NB4 (cell line): Measurements from ENCODE around the gene MYO1A.

Experiments
- DNase-seq: peaks from one replicate; pipeline ENCODE4 v3.0.0; 2010; ENCODE audit warnings: low read depth
- H3K4me3 ChIP-seq: one replicate; pipeline ENCODE4 v1.5.1; 2011; ENCODE audit warnings: mild to moderate bottlenecking, low read depth, low read length, moderate library complexity
- MYC ChIP-seq: IDR thresholded peaks from 2 replicates; pipeline ENCODE4 v1.6.1; 2011; ENCODE audit warnings: low read depth, low read length
- POLR2A ChIP-seq: IDR thresholded peaks from 2 replicates; pipeline ENCODE4 v1.6.1; 2011; ENCODE audit warnings: mild to moderate bottlenecking; ENCODE audit not compliant: insufficient read length; ENCODE audit errors: extremely low read depth
- TF ChIP-seq, protein P1 (sequence below): IDR thresholded peaks from one replicate; pipeline ENCODE4 v1.5.1; 2012; ENCODE audit warnings: low read depth, low read length
- TF ChIP-seq, protein P2 (sequence below): IDR thresholded peaks from 2 replicates; pipeline ENCODE4 v1.6.1; 2011; ENCODE audit warnings: low read depth, low read length

Gene MYO1A

GRCh38 chr12:57095440-57095839 lies 45.5 kb upstream of the MYO1A start:
- no peak for DNase-seq
- TF ChIP-seq, protein P1, sequence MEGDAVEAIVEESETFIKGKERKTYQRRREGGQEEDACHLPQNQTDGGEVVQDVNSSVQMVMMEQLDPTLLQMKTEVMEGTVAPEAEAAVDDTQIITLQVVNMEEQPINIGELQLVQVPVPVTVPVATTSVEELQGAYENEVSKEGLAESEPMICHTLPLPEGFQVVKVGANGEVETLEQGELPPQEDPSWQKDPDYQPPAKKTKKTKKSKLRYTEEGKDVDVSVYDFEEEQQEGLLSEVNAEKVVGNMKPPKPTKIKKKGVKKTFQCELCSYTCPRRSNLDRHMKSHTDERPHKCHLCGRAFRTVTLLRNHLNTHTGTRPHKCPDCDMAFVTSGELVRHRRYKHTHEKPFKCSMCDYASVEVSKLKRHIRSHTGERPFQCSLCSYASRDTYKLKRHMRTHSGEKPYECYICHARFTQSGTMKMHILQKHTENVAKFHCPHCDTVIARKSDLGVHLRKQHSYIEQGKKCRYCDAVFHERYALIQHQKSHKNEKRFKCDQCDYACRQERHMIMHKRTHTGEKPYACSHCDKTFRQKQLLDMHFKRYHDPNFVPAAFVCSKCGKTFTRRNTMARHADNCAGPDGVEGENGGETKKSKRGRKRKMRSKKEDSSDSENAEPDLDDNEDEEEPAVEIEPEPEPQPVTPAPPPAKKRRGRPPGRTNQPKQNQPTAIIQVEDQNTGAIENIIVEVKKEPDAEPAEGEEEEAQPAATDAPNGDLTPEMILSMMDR = no peak
- TF ChIP-seq, protein P2, sequence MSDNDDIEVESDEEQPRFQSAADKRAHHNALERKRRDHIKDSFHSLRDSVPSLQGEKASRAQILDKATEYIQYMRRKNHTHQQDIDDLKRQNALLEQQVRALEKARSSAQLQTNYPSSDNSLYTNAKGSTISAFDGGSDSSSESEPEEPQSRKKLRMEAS = no peak
- TF ChIP-seq MYC (no peak), POLR2A (no peak)
- no peak overlapping the region for H3K4me3 ChIP-seq

DNA sequence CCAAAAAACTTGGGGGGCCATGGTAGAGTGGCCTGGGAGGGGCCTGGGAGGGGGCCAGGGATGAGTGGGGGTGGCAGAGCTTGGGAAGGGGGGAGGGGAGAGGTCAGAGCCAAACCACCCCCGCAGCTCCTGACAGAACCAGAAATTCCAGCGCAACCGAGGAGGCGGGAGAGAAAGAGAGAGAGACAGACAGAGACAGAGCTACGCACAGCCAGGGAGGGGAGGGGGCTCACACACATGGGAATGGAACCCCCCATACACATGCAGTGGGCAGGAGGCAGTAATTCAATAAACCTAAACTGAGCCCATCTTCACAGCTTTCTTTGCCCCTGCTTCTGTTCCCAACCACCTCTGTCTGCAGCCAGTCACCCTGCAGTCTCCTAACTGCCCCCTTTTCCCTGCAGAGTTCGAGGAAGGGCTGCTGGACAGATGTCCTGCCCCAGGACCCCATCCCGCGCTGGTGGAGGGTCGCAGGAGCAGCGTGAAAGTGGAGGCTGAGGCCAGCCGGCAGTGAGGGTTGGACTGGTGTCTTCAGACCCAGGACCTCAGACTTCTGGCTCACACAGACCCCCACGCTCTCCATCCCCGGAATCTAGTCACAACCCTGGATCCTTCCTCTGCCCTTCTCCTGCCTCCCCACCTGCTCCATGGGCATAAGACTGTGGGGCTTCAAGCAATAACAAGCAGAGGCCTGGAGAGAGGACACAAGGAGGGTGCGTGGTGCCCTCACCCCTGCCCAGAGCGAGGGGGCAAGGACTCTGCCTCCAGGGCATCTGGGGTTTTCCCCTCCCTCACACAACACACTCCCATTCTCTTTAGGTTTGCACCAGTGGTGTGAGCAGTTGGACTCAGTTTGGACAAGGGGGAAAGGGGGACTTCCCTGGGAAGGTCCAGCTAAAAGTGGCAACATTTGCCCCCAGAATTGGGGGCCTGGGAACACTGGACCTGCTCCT lies 44.6 kb upstream of the MYO1A start:
- no peak for DNase-seq
- TF ChIP-seq, protein P2 = no peak
- no peak for TF ChIP-seq POLR2A
- TF ChIP-seq, protein P1 = no peak
- TF ChIP-seq MYC = no peak

GRCh38 chr12:57093415-57094207 lies 43.7 kb upstream of the MYO1A start:
- TF ChIP-seq, protein P2 = no peak
- TF ChIP-seq, protein P1 = peak; percentile 75
- no peak for TF ChIP-seq MYC
- TF ChIP-seq POLR2A = no peak
- no peak overlapping the region for H3K4me3 ChIP-seq
- peak; percentile 77 for DNase-seq

More for the DNA sequence above, 44.6 kb upstream of the MYO1A start:
- no peak overlapping the region for H3K4me3 ChIP-seq

GRCh38 chr12:57092876-57093414 lies 43.0 kb upstream of the MYO1A start:
- no peak for DNase-seq
- TF ChIP-seq, protein P2 = no peak
- no peak for TF ChIP-seq POLR2A
- TF ChIP-seq, protein P1 = no peak
- no peak for TF ChIP-seq MYC
- no peak overlapping the region for H3K4me3 ChIP-seq

DNA sequence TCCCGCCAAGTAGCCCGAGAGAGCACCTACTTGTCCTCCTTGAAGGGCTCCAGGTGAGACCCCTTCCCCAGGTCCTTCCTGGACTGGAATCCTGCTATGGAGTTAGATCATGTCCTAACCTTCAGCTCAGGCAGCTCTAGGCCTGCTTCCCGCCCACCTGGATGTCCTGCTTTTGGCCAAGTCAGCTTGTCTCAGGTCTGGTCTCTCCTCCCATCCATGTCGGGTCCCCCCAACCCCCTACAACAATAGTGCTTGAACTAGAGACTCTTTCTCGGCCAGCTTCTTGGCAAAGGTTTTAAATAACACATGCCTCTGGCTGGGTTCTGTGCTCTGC lies 42.6 kb upstream of the MYO1A start:
- H3K4me3 ChIP-seq = no peak overlapping the region
- TF ChIP-seq MYC = no peak
- DNase-seq = no peak

DNA sequence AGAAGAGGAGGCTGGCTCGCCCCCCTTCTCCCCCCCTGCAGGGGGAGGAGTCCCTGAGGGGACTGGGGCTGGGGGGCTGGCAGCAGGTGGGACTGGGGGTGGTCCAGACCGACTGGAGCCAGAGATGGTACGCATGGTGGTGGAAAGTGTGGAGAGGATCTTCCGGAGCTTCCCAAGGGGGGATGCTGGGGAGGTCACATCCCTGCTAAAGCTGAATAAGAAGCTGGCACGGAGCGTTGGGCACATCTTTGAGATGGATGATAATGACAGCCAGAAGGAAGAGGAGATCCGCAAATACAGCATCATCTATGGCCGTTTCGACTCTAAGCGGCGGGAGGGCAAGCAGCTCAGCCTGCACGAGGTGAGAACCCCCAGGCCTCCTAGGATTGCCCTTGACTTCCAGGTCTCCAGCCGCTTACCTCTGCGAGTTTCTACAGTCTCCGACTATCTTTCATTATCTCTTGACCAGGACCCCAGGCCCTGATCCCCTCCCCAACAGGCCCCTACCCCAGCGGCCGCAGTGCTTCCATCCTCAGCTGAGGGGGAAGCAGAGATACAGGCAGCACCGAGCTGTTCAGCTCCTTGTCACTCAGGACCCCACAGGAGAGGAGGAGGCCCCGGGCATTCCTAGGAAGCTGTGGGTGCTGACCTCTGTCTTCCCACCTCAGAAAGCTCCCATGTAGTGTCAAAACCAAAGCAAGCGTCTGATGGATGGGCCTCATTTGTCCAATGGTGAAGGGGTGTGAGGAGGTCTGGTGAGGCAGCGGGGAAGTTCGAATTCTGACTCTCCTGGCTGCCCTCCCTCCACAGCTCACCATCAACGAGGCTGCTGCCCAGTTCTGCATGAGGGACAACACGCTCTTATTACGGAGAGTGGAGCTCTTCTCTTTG lies 42.0 kb upstream of the MYO1A start:
- TF ChIP-seq, protein P1 = no peak
- TF ChIP-seq MYC (no peak), POLR2A (no peak)
- TF ChIP-seq, protein P2 = no peak
- H3K4me3 ChIP-seq = no peak overlapping the region
- DNase-seq = no peak
